Vagina (tissue), 2 donors: ENCODE results near the gene CRHR1.

Experiments
- POLR2AphosphoS5 ChIP-seq, 2 donors: sonication (generic); formaldehyde crosslinking; IDR thresholded peaks; one replicate each; pipeline ENCODE4 v1.9.0; 2017; ENCODE audit warnings: antibody characterized with exemption in 2 of 2, mild to moderate bottlenecking in 2 of 2, low read depth in 1 of 2; ENCODE audit not compliant: insufficient read depth in 1 of 2
- TF ChIP-seq, protein P1 (sequence below), 3 experiments: fragments of 450-650 bp in 2 of 3; fragments of 200-600 bp in 1 of 3; sonication (generic) in 1 of 3; IDR thresholded peaks; one replicate each; pipeline ENCODE4 v1.5.1; 2017 to 2019; ENCODE audit warnings: antibody characterized with exemption in 3 of 3, mild to moderate bottlenecking in 2 of 3, moderate library complexity in 2 of 3

- TF ChIP-seq, protein P1, sequence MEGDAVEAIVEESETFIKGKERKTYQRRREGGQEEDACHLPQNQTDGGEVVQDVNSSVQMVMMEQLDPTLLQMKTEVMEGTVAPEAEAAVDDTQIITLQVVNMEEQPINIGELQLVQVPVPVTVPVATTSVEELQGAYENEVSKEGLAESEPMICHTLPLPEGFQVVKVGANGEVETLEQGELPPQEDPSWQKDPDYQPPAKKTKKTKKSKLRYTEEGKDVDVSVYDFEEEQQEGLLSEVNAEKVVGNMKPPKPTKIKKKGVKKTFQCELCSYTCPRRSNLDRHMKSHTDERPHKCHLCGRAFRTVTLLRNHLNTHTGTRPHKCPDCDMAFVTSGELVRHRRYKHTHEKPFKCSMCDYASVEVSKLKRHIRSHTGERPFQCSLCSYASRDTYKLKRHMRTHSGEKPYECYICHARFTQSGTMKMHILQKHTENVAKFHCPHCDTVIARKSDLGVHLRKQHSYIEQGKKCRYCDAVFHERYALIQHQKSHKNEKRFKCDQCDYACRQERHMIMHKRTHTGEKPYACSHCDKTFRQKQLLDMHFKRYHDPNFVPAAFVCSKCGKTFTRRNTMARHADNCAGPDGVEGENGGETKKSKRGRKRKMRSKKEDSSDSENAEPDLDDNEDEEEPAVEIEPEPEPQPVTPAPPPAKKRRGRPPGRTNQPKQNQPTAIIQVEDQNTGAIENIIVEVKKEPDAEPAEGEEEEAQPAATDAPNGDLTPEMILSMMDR (IDR thresholded peaks at IDR 0.05): no peak
- no peak for TF ChIP-seq POLR2AphosphoS5 (IDR thresholded peaks at IDR 0.05; ENCODE audit: insufficient read depth in 1 of 2, low read depth in 1 of 2)
Observed at GRCh38 chr17:45819632-45820031, 35.5 kb downstream of the CRHR1 start.
